Activated T-cell treated with anti-CD3 and anti-CD28 coated beads, Interleukin-2, amount 50 U/mL, for 4 hours (primary cell): Measurements from ENCODE around the gene B4GALT5. TPM values are rescaled to one million over a fixed set of nuclear protein-coding genes. Genes with fewer than 3 reads are reported as not detected.

ENCODE experiments used
- ATAC-seq, 2 donors: fragments of 200-7000 bp; cut with Tn5 transposase; one replicate each; pipeline ENCODE4 v1.10.0; 2021
- DNase-seq: peaks from one replicate; pipeline ENCODE4 v3.0.0-alpha.2; 2020
- H3K27me3 Mint-ChIP-seq: one replicate; pipeline ENCODE4 v1.8.0; 2021; ENCODE audit warnings: low read depth, mixed read lengths
- H3K36me3 Mint-ChIP-seq: one replicate; pipeline ENCODE4 v1.8.0; 2022; ENCODE audit warnings: mixed read lengths; ENCODE audit not compliant: insufficient read depth
- H3K4me1 Mint-ChIP-seq: one replicate; pipeline ENCODE4 v1.8.0; 2021; ENCODE audit warnings: low read depth, mixed read lengths
- H3K4me3 Mint-ChIP-seq: one replicate; pipeline ENCODE4 v1.8.0; 2021; ENCODE audit warnings: mild to moderate bottlenecking, moderate library complexity, mixed read lengths
- H3K9me3 Mint-ChIP-seq: one replicate; pipeline ENCODE4 v1.8.0; 2021; ENCODE audit warnings: mixed read lengths
- total RNA-seq, 3 donors: library from RNA; stranded (reverse); gene quantifications; one replicate each; pipeline ENCODE4 v1.2.1, GENCODE V29; 2021

The B4GALT5 gene
- total RNA-seq, 3 donors from 2014 or later = 41.6 to 51.9 (median 44.5) TPM

GRCh38 chr20:49700411-49701185, 13.1 kb downstream of the B4GALT5 start:
- Mint-ChIP-seq H3K4me3 (no peak overlapping the region), H3K27me3 (no peaks in the 10 kb centered on the region), H3K9me3 (no peaks in the 10 kb centered on the region), H3K36me3 (peaks cover 7% of the 10 kb centered on the region), H3K4me1 (peaks cover 65% of the 10 kb centered on the region)
- DNase-seq (no peak), ATAC-seq (no peak)

DNA sequence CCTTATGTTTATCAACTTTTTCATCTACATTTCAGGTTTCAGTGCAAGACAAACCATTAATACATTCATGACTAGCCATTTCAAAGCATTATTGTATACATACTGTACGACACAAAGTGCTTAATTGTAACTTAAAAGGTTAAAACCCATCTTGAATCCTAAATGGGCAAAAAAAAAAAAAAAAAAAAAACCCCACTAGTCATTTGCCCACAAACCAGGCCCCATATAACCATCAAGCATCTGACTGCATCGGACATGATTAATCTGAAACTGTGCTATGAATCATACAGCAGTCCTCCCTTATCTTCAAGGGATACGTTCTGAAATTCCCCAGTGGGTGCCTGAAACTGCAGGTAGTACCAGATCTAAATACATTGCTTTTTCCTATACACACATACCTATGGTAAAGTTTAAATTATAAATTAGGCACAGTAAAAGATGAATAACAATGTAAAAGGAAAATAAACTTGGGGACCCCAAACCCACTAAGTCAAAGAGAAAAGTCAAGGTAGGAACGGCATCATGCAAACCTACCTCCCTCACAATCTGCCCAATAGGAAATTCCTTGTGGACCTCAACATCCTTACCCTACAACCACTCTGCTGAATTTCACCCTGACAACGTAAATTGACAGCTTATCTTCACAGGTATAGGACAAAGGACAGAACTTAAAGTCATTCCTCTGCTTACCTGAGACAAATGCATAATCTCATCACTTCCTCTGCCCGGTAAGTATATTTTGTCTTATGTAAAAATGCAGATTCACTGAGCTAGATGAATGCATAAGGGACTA, 14.3 kb downstream of the B4GALT5 start:
- H3K9me3 Mint-ChIP-seq = no peaks in the 10 kb centered on the region
- H3K36me3 Mint-ChIP-seq = no peaks in the 10 kb centered on the region
- H3K4me3 Mint-ChIP-seq = peak overlapping the region; percentile 66
- peak; percentile 7 for DNase-seq
- peaks cover 64% of the 10 kb centered on the region for H3K4me1 Mint-ChIP-seq
- peak; percentile 96 to 98 for ATAC-seq
- H3K27me3 Mint-ChIP-seq = no peaks in the 10 kb centered on the region

DNA sequence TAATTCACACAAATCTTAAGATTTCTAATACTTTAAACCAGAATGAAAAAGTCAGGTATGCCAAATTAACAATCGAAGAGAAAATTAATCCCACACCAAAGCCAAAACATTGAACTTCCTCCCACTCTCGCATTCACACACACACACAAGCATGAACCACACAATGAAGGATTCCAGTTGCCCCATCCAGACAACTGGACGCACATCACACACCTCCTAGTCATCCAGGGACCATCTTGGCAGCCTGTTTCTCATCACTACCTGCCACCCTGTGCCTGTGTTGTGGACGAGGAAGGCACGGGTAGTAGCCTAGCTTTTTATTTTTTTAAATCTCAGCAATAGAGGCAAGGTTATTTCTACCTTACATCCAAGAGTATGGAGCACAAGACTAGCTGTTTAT, 15.2 kb downstream of the B4GALT5 start:
- Mint-ChIP-seq H3K4me3 (peak overlapping the region; percentile 66), H3K4me1 (peaks cover 63% of the 10 kb centered on the region), H3K27me3 (no peaks in the 10 kb centered on the region), H3K36me3 (no peaks in the 10 kb centered on the region), H3K9me3 (no peaks in the 10 kb centered on the region)
- ATAC-seq = no peak
- DNase-seq = no peak

DNA sequence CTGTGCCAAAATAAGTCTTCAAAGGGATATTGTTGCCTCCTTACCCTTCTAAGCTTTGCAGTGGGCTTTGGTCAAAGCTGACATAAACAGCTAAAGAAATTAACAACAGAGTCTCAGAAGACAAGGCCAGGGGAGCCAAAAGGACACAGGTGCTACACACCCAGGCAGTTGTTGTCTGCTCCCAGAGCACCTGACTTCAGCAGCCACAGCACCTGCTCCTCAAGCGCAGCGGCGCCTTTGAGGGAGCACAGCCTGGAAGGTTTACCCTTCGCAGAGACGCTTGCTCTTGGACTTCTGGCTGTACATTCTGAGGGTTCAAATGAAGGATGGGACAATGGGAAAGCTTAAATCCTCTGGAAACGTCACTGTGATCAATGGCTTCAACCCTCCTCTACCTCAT, 16.6 kb downstream of the B4GALT5 start:
- DNase-seq = no peak
- H3K36me3 Mint-ChIP-seq = no peaks in the 10 kb centered on the region

GRCh38 chr20:49696594-49696993, 17.1 kb downstream of the B4GALT5 start:
- H3K4me1 Mint-ChIP-seq = peaks cover 57% of the 10 kb centered on the region
- no peak overlapping the region for H3K4me3 Mint-ChIP-seq
- no peaks in the 10 kb centered on the region for H3K9me3 Mint-ChIP-seq
- DNase-seq (no peak), ATAC-seq (no peak)
- no peaks in the 10 kb centered on the region for H3K36me3 Mint-ChIP-seq
- no peaks in the 10 kb centered on the region for H3K27me3 Mint-ChIP-seq

More for the DNA sequence above, 16.6 kb downstream of the B4GALT5 start:
- Mint-ChIP-seq H3K9me3 (no peaks in the 10 kb centered on the region), H3K4me1 (peaks cover 61% of the 10 kb centered on the region), H3K4me3 (no peak overlapping the region), H3K27me3 (no peaks in the 10 kb centered on the region)
- no peak for ATAC-seq

DNA sequence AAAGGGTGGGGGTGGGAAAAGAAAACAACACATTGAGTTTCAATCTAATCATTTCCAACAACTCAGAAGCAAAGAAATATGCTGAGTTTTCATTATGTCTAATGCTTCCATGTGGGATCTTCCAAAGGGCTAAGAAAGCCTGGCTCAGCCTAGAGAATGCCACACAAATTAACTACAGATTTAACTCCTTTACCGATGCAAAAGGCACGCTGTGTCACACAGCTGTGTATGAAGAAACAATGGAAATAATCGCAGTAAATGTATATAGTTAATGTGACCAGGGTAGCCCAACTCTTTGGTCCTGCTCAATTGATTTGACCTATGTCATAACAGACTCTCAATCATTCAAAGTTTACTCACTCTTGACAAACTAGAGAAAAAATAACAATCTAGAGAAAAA, 17.8 kb downstream of the B4GALT5 start:
- H3K4me3 Mint-ChIP-seq = no peak overlapping the region
- no peaks in the 10 kb centered on the region for H3K27me3 Mint-ChIP-seq
- no peaks in the 10 kb centered on the region for H3K9me3 Mint-ChIP-seq
- DNase-seq (no peak), ATAC-seq (no peak)
- H3K4me1 Mint-ChIP-seq = peaks cover 52% of the 10 kb centered on the region
- no peaks in the 10 kb centered on the region for H3K36me3 Mint-ChIP-seq

DNA sequence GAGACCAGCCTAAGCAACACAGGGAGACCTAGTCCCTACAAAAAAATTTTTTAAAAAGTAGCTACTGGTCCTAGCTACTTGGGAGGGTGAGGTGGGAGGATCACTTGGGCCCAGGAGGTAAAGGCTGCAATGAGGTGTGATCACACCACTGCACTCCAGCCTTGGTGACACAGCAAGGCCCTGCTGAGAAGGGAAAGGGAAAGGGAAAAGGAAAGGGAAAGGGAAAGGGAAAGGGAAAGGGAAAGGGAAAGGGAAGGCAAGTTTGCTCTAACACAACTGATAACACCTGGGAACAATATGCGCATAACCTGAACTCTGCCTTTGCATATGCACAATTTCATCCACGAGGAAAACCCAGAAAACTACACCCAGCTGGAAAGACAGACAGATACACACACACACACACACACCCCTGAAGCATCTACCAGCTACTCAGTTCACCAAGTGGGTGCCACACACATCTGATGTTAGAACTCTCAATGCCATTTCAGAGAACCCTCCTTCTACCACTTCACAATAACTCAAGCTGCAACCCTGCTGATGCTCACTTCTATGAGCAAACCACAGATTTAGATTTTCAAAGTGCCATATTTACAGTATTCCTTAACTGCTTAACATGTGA, 19.1 kb downstream of the B4GALT5 start:
- ATAC-seq (no peak), DNase-seq (no peak)
- Mint-ChIP-seq H3K4me1 (peaks cover 47% of the 10 kb centered on the region), H3K27me3 (no peaks in the 10 kb centered on the region), H3K9me3 (no peaks in the 10 kb centered on the region), H3K36me3 (no peaks in the 10 kb centered on the region), H3K4me3 (no peak overlapping the region)

- no peak for ATAC-seq
Measured at GRCh38 chr20:49693435-49694171, 20.1 kb downstream of the B4GALT5 start.

GRCh38 chr20:49692941-49693340, 20.7 kb downstream of the B4GALT5 start:
- Mint-ChIP-seq H3K4me1 (peaks cover 39% of the 10 kb centered on the region), H3K4me3 (no peak overlapping the region), H3K9me3 (no peaks in the 10 kb centered on the region), H3K27me3 (no peaks in the 10 kb centered on the region), H3K36me3 (no peaks in the 10 kb centered on the region)
- DNase-seq (no peak), ATAC-seq (peak in 1 of 2 donors; percentile 46)

More at GRCh38 chr20:49693435-49694171, 20.1 kb downstream of the B4GALT5 start:
- no peaks in the 10 kb centered on the region for H3K27me3 Mint-ChIP-seq
- no peak for DNase-seq
- peaks cover 40% of the 10 kb centered on the region for H3K4me1 Mint-ChIP-seq
- no peak overlapping the region for H3K4me3 Mint-ChIP-seq
- no peaks in the 10 kb centered on the region for H3K9me3 Mint-ChIP-seq
- no peaks in the 10 kb centered on the region for H3K36me3 Mint-ChIP-seq

DNA sequence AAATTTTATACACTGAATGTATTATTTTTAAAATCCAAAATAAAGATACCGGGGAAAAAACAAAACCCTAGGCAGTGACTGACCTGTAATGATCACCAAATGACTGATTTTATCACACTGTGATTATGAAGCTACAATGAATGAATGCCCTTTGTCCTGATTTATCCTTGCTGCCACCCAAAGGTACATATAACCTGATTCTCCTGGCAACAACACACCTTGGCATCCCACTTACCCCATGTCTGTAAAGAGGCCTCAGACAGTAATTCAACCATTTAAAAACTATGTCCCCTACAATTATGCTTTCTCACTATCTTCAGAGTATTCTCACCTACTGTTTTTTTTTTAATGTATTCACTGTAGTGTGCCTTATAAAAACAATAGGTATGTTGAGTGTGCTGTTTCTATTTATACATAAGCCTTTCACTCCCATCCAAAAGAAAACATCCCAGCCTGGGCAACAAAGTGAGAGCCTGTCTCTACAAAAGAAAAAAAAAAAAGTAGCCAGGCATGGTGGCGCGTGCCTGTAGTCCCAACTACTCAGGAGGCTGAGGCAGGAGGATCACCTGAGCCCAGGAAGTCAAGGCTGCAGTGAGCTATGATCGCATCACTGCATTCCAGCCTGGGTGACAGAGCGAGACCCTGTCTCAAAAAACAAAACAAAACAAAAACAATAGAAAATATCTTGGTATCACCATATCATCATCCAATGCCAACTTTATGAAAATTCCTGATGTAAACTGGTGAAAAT, 21.7 kb downstream of the B4GALT5 start:
- Mint-ChIP-seq H3K4me1 (peaks cover 35% of the 10 kb centered on the region), H3K27me3 (no peaks in the 10 kb centered on the region), H3K4me3 (no peak overlapping the region), H3K36me3 (no peaks in the 10 kb centered on the region), H3K9me3 (no peaks in the 10 kb centered on the region)
- no peak for DNase-seq
- ATAC-seq = no peak

GRCh38 chr20:49690899-49691620, 22.6 kb downstream of the B4GALT5 start:
- Mint-ChIP-seq H3K4me3 (no peak overlapping the region), H3K27me3 (no peaks in the 10 kb centered on the region), H3K9me3 (no peaks in the 10 kb centered on the region), H3K36me3 (no peaks in the 10 kb centered on the region), H3K4me1 (peaks cover 36% of the 10 kb centered on the region)
- no peak for ATAC-seq
- DNase-seq = no peak

GRCh38 chr20:49687595-49688567, 25.8 kb downstream of the B4GALT5 start:
- no peaks in the 10 kb centered on the region for H3K9me3 Mint-ChIP-seq
- DNase-seq (no peak), ATAC-seq (no peak)
- H3K4me3 Mint-ChIP-seq = no peak overlapping the region
- H3K4me1 Mint-ChIP-seq = peaks cover 35% of the 10 kb centered on the region
- H3K27me3 Mint-ChIP-seq = no peaks in the 10 kb centered on the region
- H3K36me3 Mint-ChIP-seq = peaks cover 2% of the 10 kb centered on the region
